Gastrocnemius medialis (tissue), 4 donors: ENCODE measurements around the gene PELI1. TPM values are rescaled to one million over a fixed set of nuclear protein-coding genes. Genes with fewer than 3 reads are reported as not detected.
"Not testable (repeated sequence)": the region's sequence is repeated elsewhere in the genome, so short reads cannot be mapped to it uniquely, and the experiment has no call there.

ENCODE experiments used
- ATAC-seq, 2 donors: fragments of 150-250 bp; one replicate each; pipeline ENCODE4 v1.9.1; 2016
- DNase-seq, 2 donors: peaks; one replicate each; pipeline ENCODE4 v3.0.0-alpha.2; 2019
- H3K27ac ChIP-seq, 4 donors: fragments of 200-600 bp; sonication (generic); 1 replicate in 1 of 4; 2 replicates in 3 of 4; pipeline ENCODE4 v1.5.1; 2016 to 2018; ENCODE audit warnings: mild to moderate bottlenecking in 2 of 4, moderate library complexity in 1 of 4
- H3K27me3 ChIP-seq, 3 donors: fragments of 200-600 bp; sonication (generic) in 2 of 3; 1 replicate in 1 of 3; 2 replicates in 2 of 3; pipeline versions ENCODE4 v1.5.1 to v1.6.0; 2016 to 2019; ENCODE audit warnings: mild to moderate bottlenecking in 1 of 3, moderate library complexity in 1 of 3
- H3K36me3 ChIP-seq, 2 donors: fragments of 200-600 bp; sonication (generic) in 1 of 2; one replicate each; pipeline ENCODE4 v1.5.1; 2017 to 2018
- H3K4me1 ChIP-seq, 2 donors: fragments of 200-600 bp; sonication (generic) in 1 of 2; one replicate each; pipeline ENCODE4 v1.5.1; 2016 to 2017; ENCODE audit warnings: mild to moderate bottlenecking in 2 of 2
- H3K4me3 ChIP-seq, 4 donors: fragments of 200-600 bp; sonication (generic) in 3 of 4; 1 replicate in 1 of 4; 2 replicates in 3 of 4; pipeline ENCODE4 v1.5.1; 2016 to 2019; ENCODE audit warnings: mild to moderate bottlenecking in 2 of 4
- H3K9me3 ChIP-seq, 3 donors: fragments of 200-600 bp; sonication (generic) in 2 of 3; 1 replicate in 1 of 3; 2 replicates in 2 of 3; pipeline ENCODE4 v1.5.1; 2016 to 2019
- POLR2A ChIP-seq, 2 donors: fragments of 450-650 bp; IDR thresholded peaks; one replicate each; pipeline ENCODE4 v1.6.1; 2017; ENCODE audit warnings: antibody characterized with exemption in 2 of 2, mild to moderate bottlenecking in 2 of 2, moderate library complexity in 2 of 2
- in situ Hi-C, 4 donors: fragments of 200-750 bp; cut with MboI; loops; one replicate each; pipeline versions ENCODE4 v1.15.0 to v1.8.0; 2017; ENCODE audit warnings: low sequenced_read_pairs in 4 of 4
- intact Hi-C: fragments of 100-400 bp; cut with DNase I; formaldehyde crosslinking; loops from one replicate; pipeline ENCODE4 v1.15.1; 2023; ENCODE audit warnings: low total_unique reads
- total RNA-seq, 4 donors: library from RNA; depleted of rRNA; stranded (reverse); fragments of >200 nt; gene quantifications; one replicate each; pipeline versions ENCODE4 v1.1.0 to v1.2.3, GENCODE V29; 2016
- TF ChIP-seq, protein P1 (sequence below), 5 experiments: fragments of 450-650 bp in 3 of 5; fragments of 200-600 bp in 2 of 5; sonication (generic) in 2 of 5; IDR thresholded peaks in 4 of 5; conservative IDR thresholded peaks in 1 of 5; 1 replicate in 4 of 5; 2 replicates in 1 of 5; pipeline ENCODE4 v1.5.1; 2016 to 2019; ENCODE audit warnings: antibody characterized with exemption in 5 of 5, mild to moderate bottlenecking in 3 of 5, moderate library complexity in 3 of 5

The PELI1 gene
- total RNA-seq, 4 donors from 2014 or later = 3.7 to 7.5 (median 5.9) TPM

- Histone ChIP-seq H3K9me3 (no peaks in the 10 kb centered on the region), H3K4me3 (no peak overlapping the region), H3K27me3 (no peaks in the 10 kb centered on the region), H3K36me3 (peaks cover 0 to 9% of the 10 kb centered on the region in 2 donors), H3K27ac (no peak overlapping the region), H3K4me1 (peaks cover 0 to 7% of the 10 kb centered on the region in 2 donors)
- DNase-seq (no peak), ATAC-seq (no peak)
- TF ChIP-seq, protein P1, sequence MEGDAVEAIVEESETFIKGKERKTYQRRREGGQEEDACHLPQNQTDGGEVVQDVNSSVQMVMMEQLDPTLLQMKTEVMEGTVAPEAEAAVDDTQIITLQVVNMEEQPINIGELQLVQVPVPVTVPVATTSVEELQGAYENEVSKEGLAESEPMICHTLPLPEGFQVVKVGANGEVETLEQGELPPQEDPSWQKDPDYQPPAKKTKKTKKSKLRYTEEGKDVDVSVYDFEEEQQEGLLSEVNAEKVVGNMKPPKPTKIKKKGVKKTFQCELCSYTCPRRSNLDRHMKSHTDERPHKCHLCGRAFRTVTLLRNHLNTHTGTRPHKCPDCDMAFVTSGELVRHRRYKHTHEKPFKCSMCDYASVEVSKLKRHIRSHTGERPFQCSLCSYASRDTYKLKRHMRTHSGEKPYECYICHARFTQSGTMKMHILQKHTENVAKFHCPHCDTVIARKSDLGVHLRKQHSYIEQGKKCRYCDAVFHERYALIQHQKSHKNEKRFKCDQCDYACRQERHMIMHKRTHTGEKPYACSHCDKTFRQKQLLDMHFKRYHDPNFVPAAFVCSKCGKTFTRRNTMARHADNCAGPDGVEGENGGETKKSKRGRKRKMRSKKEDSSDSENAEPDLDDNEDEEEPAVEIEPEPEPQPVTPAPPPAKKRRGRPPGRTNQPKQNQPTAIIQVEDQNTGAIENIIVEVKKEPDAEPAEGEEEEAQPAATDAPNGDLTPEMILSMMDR (IDR thresholded peaks at IDR 0.05 in 4 of 5, conservative IDR thresholded peaks at IDR 0.05 in 1 of 5) = no peak
- intact Hi-C loops (no loop called here), in situ Hi-C loops (no loop called here)
Measured at GRCh38 chr2:64105670-64106461, 38.4 kb downstream of the PELI1 start.

GRCh38 chr2:64104933-64105332 lies 39.3 kb downstream of the PELI1 start:
- in situ Hi-C loops = no loop called here

GRCh38 chr2:64102736-64103135 lies 41.5 kb downstream of the PELI1 start:
- in situ Hi-C loops, DNase-seq, H3K4me1 ChIP-seq, H3K27ac ChIP-seq, ATAC-seq, H3K36me3 ChIP-seq, H3K9me3 ChIP-seq, H3K27me3 ChIP-seq, intact Hi-C loops, H3K4me3 ChIP-seq: not testable (repeated sequence)

More at GRCh38 chr2:64104933-64105332, 39.3 kb downstream of the PELI1 start:
- no peak overlapping the region for H3K4me3 ChIP-seq
- H3K36me3 ChIP-seq = peaks cover 0 to 9% of the 10 kb centered on the region in 2 donors
- intact Hi-C loops = no loop called here
- ATAC-seq (no peak), DNase-seq (no peak)
- no peaks in the 10 kb centered on the region for H3K27me3 ChIP-seq
- H3K4me1 ChIP-seq = peaks cover 0 to 7% of the 10 kb centered on the region in 2 donors
- TF ChIP-seq POLR2A (IDR thresholded peaks at IDR 0.05) = no peak
- TF ChIP-seq, protein P1 (IDR thresholded peaks at IDR 0.05 in 4 of 5, conservative IDR thresholded peaks at IDR 0.05 in 1 of 5) = no peak
- H3K27ac ChIP-seq = no peak overlapping the region
- H3K9me3 ChIP-seq = no peaks in the 10 kb centered on the region

GRCh38 chr2:64101141-64101591 lies 43.1 kb downstream of the PELI1 start:
- intact Hi-C loops = no loop called here
- H3K4me3 ChIP-seq = no peak overlapping the region
- ATAC-seq (no peak), DNase-seq (no peak)
- TF ChIP-seq, protein P1 (IDR thresholded peaks at IDR 0.05 in 4 of 5, conservative IDR thresholded peaks at IDR 0.05 in 1 of 5) = no peak
- no peak for TF ChIP-seq POLR2A (IDR thresholded peaks at IDR 0.05)
- no peaks in the 10 kb centered on the region for H3K9me3 ChIP-seq
- H3K36me3 ChIP-seq = peaks cover 0 to 9% of the 10 kb centered on the region in 2 donors
- H3K27ac ChIP-seq = no peak overlapping the region
- H3K4me1 ChIP-seq = no peaks in the 10 kb centered on the region
- in situ Hi-C loops = no loop called here
- no peaks in the 10 kb centered on the region for H3K27me3 ChIP-seq

DNA sequence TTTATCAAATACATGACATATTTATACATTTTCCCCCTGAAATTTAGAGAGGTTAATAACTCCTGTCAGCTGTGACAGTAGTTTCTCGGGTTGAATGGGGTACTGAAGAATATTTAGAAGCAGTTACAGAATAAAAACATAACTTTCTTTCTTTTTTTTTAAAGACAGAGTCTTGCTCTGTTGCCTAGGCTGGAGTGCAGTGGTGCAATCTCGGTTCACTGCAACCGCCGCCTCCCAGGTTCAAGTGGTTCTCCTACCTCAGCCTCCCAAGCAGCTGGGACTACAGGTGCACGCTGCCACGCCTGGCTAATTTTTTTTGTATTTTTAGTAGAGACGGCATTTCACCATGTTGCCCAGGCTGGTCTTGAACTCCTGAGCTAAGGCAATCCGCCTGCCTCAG lies 43.6 kb downstream of the PELI1 start:
- H3K27ac ChIP-seq, H3K27me3 ChIP-seq, DNase-seq, H3K9me3 ChIP-seq, ATAC-seq, H3K4me1 ChIP-seq, intact Hi-C loops, H3K4me3 ChIP-seq, in situ Hi-C loops: not testable (repeated sequence)
- peaks cover 2 to 15% of the 10 kb centered on the region in 2 donors for H3K36me3 ChIP-seq
